GM12874 (cell line): ENCODE results near the gene SF3A1.

ENCODE experiments used
- CTCF ChIP-seq: IDR thresholded peaks from 2 replicates; pipeline ENCODE4 v1.5.1; 2011; ENCODE audit warnings: low read depth, mild to moderate bottlenecking, control low read depth, low read length, moderate library complexity; ENCODE audit not compliant: insufficient read depth

Gene SF3A1

DNA sequence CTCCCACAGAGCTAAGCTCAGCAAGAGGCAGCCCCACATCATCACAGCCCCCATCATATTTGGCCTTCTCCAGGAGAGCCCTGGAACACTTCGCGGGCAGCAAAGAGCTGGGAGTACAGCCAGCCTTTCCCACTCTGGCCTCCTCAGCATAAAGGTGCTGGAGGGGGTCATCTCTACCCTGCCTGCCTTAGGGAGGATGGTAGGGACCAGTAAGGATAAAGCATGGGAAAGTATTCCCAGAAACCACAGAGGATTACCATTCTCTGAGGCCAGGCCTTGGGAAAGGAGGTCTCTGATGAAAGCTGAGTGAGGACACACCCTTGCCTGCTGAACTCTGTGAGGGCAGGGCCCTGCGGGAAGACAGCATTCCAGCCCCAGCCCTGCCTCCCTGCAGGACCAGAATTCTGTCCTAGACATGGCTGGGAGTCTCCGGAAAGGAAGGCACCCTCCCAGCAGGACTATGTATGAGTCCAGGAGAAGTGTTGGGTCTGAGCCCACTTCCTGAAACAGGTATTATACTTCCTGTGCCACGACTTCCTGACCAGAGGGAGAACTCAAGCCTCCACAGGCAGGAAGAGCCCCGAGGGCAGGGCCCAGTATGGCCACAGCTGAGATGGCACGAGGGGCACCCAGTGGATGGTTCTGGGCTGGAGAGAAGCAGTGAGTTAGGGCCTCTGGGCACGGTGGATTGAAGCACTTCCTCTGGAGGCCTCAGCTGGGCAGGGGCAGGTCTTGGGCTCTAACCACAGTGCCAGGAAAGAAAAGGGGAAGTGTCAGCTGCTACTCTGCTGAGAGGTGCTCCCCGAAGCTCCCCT lies 54.5 kb downstream of the SF3A1 start:
- no peak for TF ChIP-seq CTCF

GRCh38 chr22:30299322-30299721 lies 57.4 kb downstream of the SF3A1 start:
- TF ChIP-seq CTCF: no peak

DNA sequence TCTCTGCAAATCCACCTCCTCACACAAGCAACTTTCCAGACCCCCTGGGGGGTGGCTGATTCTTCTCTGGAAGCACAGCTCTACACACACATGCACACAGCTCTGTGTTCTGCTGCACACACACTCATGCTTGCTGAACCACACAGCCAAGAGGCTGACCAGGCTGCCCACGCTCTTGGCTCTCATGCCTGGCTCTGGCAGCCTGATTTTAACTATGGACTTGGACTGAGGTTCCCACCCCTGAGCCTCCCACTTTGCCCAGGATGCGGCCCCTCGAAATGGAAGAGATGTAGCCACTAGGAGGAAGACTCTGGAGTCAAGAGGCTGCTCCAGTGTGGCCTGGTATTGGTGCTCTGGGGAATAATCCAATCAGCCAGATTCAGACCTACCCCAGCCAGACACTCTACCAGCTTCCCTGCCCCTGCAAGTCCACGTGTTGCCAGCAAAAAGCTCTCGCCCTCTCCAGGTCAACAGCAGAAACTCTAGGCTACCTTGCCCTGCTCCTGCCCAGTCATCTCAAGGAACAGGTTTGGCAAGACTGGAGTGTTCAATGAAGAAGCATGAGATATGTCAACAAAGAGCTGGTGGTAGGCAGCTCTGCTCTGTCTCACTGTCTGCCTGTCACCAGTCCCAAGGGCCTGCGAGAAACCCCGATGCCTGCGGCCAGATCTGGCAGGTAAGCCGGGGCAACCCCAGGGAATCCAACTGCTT lies 58.5 kb downstream of the SF3A1 start:
- TF ChIP-seq CTCF: no peak

GRCh38 chr22:30297276-30297990 lies 59.3 kb downstream of the SF3A1 start:
- TF ChIP-seq CTCF: no peak

- no peak for TF ChIP-seq CTCF
These were observed 59.9 kb downstream of the SF3A1 start for GRCh38 chr22:30296833-30297232.

DNA sequence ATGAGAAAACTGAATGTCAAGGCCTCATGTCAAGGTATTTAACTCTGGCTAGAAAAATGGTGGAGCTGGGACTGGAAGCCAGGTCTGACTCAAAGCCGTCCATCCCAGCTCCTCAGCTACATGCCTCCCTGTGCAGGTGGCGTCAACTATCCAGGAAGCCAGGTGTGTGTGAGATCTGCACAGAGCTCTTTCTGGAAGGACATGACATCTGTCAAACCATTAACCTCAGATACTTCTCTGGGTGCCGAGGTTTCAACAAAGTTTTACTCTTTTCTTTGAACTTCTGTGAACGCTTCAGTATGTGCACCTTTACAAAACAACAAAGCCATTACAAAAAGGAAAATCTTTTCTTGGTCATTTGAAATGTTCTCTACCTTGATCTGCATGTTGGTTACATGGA lies 60.4 kb downstream of the SF3A1 start:
- no peak for TF ChIP-seq CTCF

DNA sequence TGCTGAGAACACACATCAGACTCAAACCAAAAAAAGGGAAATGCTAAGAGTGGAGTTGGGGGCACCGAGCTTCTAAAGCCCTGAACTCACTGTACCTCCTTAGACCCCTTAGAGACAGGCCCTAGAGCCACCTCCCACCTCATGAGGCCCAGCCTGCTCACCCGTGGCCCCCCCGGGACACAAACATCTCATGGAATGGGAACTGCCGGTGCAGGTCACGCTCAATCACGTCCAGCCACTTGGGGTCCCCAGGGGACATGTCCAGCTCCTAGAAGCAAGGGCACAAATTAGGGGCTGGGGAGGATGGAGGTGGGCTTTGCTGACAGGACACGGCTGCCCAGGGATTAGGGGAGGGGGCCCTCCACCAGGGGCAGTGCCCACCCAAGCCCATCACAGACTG lies 61.1 kb downstream of the SF3A1 start:
- TF ChIP-seq CTCF: no peak
